ENCODE results near the gene CYBA. TPM values are rescaled to one million over a fixed set of nuclear protein-coding genes. Genes with fewer than 3 reads are reported as not detected.

CYBA gene
- 218 TPM in 2 replicates for polyA plus RNA-seq (2013)

DNA sequence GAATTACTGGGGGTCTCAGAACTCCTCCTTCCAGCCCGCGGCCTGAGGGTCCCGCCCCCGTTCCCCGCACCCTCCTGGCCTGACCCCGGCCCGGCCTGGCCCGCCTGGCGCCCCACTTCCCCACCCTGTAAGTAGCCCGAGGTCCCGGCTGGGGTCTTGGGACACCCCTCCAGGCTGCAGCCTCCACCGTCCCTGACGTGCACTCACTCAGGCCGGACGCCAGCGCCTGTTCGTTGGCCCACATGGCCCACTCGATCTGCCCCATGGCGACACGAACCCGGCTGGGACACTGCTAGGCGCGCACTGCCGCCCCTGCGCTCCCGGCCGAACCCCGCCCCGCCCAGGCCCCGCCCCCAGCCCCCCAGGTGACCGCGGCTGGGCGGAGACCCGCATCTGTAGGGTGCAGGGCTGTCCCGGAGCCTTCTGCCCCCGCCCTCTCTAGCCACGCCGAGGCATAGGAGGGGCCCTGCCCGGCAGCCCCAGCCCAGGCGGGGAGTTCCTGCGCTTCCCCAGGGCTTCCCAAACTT lies at the start of gene CYBA:
Gene CYBA (minus strand): TSS at position 305 of the 527 bp plus-strand sequence. CDS start 40 bp downstream, at position 265.
- peak within 1 kb of the TSS; percentile 82 for H3K4me2 ChIP-seq (ENCODE audit: low read length)
- H2BK5ac ChIP-seq (ENCODE audit: low read depth, low read length, poor library complexity), result peak within 1 kb of the TSS; percentile 64
- peaks cover 11% of the 10 kb centered on the region for H3K79me2 ChIP-seq (ENCODE audit: control insufficient read depth, insufficient read depth, low read length, poor library complexity)
- H2BK12ac ChIP-seq (ENCODE audit: low read length), result no peak within 1 kb of the TSS
- H3K4me3 ChIP-seq (ENCODE audit: low read depth, low read length), result peak within 1 kb of the TSS; percentile 82
- H3K9me3 ChIP-seq (ENCODE audit: insufficient read depth, low read depth, low read length), result peaks cover 5% of the 10 kb centered on the region
- peak; percentile 19 to 33 for DNase-seq
- H3K9ac ChIP-seq (ENCODE audit: low read length), result peak within 1 kb of the TSS; percentile 82
- no CpG with 5 or more reads among the region's 41 CpGs for WGBS (ENCODE audit: extremely low coverage, insufficient coverage, insufficient read length)
- H3K4ac ChIP-seq (ENCODE audit: low read depth, low read length), result peak within 1 kb of the TSS; percentile 83
- H3K79me1 ChIP-seq (ENCODE audit: low read length), result peaks cover 10% of the 10 kb centered on the region
- peak within 1 kb of the TSS; percentile 86 for H4K91ac ChIP-seq (ENCODE audit: low read depth, low read length)
- peak within 1 kb of the TSS; percentile 61 for H2BK120ac ChIP-seq (ENCODE audit: insufficient read depth, low read length, poor library complexity)
- no peaks in the 10 kb centered on the region for H3K27me3 ChIP-seq (ENCODE audit: insufficient read depth, low read length)
- peak within 1 kb of the TSS; percentile 97 for H3K18ac ChIP-seq (ENCODE audit: low read length)
- H4K12ac ChIP-seq (ENCODE audit: low read depth, low read length), result peak within 1 kb of the TSS; percentile 84
- peak within 1 kb of the TSS; percentile 54 for H3K27ac ChIP-seq (ENCODE audit: low read depth, low read length)
- H2AFZ ChIP-seq (ENCODE audit: insufficient read depth, low read length, poor library complexity), result peak within 1 kb of the TSS; percentile 64
- H3K23ac ChIP-seq (ENCODE audit: low read length), result no peak within 1 kb of the TSS
- H2AK5ac ChIP-seq (ENCODE audit: low read length), result peak within 1 kb of the TSS; percentile 79
- peak within 1 kb of the TSS; percentile 95 for H3K14ac ChIP-seq (ENCODE audit: low read length)
- H3K4me1 ChIP-seq (ENCODE audit: control insufficient read depth in 1 of 2, insufficient read depth in 2 of 2, low read length in 2 of 2), result peaks cover 16 to 18% of the 10 kb centered on the region in 2 experiments
- peak within 1 kb of the TSS; percentile 70 for H4K8ac ChIP-seq (ENCODE audit: low read depth, low read length)
- H3K36me3 ChIP-seq (ENCODE audit: control insufficient read depth in 1 of 2, insufficient read depth in 2 of 2, low read length in 2 of 2), result peaks cover 54 to 57% of the 10 kb centered on the region in 2 experiments

DNA sequence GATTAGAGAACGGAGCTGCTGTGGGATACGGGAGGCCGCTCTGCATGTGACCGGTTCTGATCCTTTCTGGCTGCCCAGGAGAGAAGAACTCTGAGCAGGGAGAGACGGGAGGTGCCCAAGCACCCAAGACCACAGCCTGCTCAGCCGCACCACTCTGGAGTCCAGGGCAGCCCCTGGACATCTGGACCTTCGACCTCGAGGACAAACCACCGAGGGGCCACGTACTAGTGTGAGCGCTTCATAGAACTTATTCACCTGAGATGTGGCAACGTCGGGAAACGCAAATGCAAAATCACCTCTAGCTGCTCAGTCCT lies 49.4 kb upstream of the CYBA start:
- H2BK12ac ChIP-seq (ENCODE audit: low read length), result no peak overlapping the region
- peaks cover 0 to 4% of the 10 kb centered on the region in 2 experiments for H3K4me1 ChIP-seq (ENCODE audit: control insufficient read depth in 1 of 2, insufficient read depth in 2 of 2, low read length in 2 of 2)
- H4K91ac ChIP-seq (ENCODE audit: low read depth, low read length), result no peak overlapping the region
- no peak overlapping the region for H4K8ac ChIP-seq (ENCODE audit: low read depth, low read length)
- no peaks in the 10 kb centered on the region for H3K79me1 ChIP-seq (ENCODE audit: low read length)
- no peak for DNase-seq
- H2BK5ac ChIP-seq (ENCODE audit: low read depth, low read length, poor library complexity), result no peak overlapping the region
- no peak overlapping the region for H2BK120ac ChIP-seq (ENCODE audit: insufficient read depth, low read length, poor library complexity)
- no peak overlapping the region for H3K14ac ChIP-seq (ENCODE audit: low read length)
- no peak overlapping the region for H3K4me3 ChIP-seq (ENCODE audit: low read depth, low read length)
- no peak overlapping the region for H3K18ac ChIP-seq (ENCODE audit: low read length)
- no peaks in the 10 kb centered on the region for H3K79me2 ChIP-seq (ENCODE audit: control insufficient read depth, insufficient read depth, low read length, poor library complexity)
- no peak overlapping the region for H2AFZ ChIP-seq (ENCODE audit: insufficient read depth, low read length, poor library complexity)
- H3K4ac ChIP-seq (ENCODE audit: low read depth, low read length), result no peak overlapping the region
- WGBS (ENCODE audit: extremely low coverage, insufficient coverage, insufficient read length), result no CpG with 5 or more reads among the region's 14 CpGs
- H3K9ac ChIP-seq (ENCODE audit: low read length), result no peak overlapping the region
- no peak overlapping the region for H2AK5ac ChIP-seq (ENCODE audit: low read length)
- peaks cover 27 to 29% of the 10 kb centered on the region in 2 experiments for H3K36me3 ChIP-seq (ENCODE audit: control insufficient read depth in 1 of 2, insufficient read depth in 2 of 2, low read length in 2 of 2)
- H3K4me2 ChIP-seq (ENCODE audit: low read length), result no peak overlapping the region
- H3K9me3 ChIP-seq (ENCODE audit: insufficient read depth, low read depth, low read length), result peaks cover 2% of the 10 kb centered on the region
- H4K12ac ChIP-seq (ENCODE audit: low read depth, low read length), result no peak overlapping the region
- no peak overlapping the region for H3K23ac ChIP-seq (ENCODE audit: low read length)
- no peak overlapping the region for H3K27ac ChIP-seq (ENCODE audit: low read depth, low read length)
- no peaks in the 10 kb centered on the region for H3K27me3 ChIP-seq (ENCODE audit: insufficient read depth, low read length)

DNA sequence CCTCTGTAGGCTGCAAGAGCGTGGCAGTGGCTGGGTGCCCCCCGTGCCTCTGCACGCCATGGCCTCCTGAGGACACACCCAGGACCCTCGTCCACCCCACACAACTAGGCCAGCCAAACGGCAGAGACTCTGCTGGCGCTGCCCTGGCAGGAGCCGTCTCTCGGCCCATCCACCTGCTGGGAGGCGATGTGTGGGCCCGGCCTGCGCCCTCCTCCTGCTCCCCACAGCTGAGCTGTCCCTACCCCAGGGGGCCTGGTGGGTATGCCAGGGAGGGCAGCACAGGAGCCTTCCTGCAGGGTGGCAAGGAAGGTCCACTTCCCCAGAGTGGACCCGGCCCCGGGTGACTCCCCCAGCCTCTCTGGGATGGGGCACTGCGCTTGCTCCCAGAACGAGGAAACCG lies 48.3 kb upstream of the CYBA start:
- Histone ChIP-seq H4K12ac (ENCODE audit: low read depth, low read length) (no peak overlapping the region), H3K79me2 (ENCODE audit: control insufficient read depth, insufficient read depth, low read length, poor library complexity) (no peaks in the 10 kb centered on the region), H2AK5ac (ENCODE audit: low read length) (no peak overlapping the region), H3K14ac (ENCODE audit: low read length) (no peak overlapping the region), H3K27ac (ENCODE audit: low read depth, low read length) (no peak overlapping the region), H3K4me2 (ENCODE audit: low read length) (no peak overlapping the region), H3K79me1 (ENCODE audit: low read length) (no peaks in the 10 kb centered on the region), H3K4me1 (ENCODE audit: control insufficient read depth in 1 of 2, insufficient read depth in 2 of 2, low read length in 2 of 2) (no peaks in the 10 kb centered on the region), H3K18ac (ENCODE audit: low read length) (no peak overlapping the region), H2BK12ac (ENCODE audit: low read length) (no peak overlapping the region), H3K9ac (ENCODE audit: low read length) (no peak overlapping the region), H3K23ac (ENCODE audit: low read length) (no peak overlapping the region), H3K27me3 (ENCODE audit: insufficient read depth, low read length) (no peaks in the 10 kb centered on the region), H3K36me3 (ENCODE audit: control insufficient read depth in 1 of 2, insufficient read depth in 2 of 2, low read length in 2 of 2) (peaks cover 27 to 29% of the 10 kb centered on the region in 2 experiments), H2BK120ac (ENCODE audit: insufficient read depth, low read length, poor library complexity) (no peak overlapping the region), H2AFZ (ENCODE audit: insufficient read depth, low read length, poor library complexity) (no peak overlapping the region), H4K8ac (ENCODE audit: low read depth, low read length) (no peak overlapping the region), H2BK5ac (ENCODE audit: low read depth, low read length, poor library complexity) (no peak overlapping the region), H4K91ac (ENCODE audit: low read depth, low read length) (no peak overlapping the region), H3K9me3 (ENCODE audit: insufficient read depth, low read depth, low read length) (peaks cover 2% of the 10 kb centered on the region), H3K4ac (ENCODE audit: low read depth, low read length) (no peak overlapping the region), H3K4me3 (ENCODE audit: low read depth, low read length) (no peak overlapping the region)
- DNase-seq, result no peak
- WGBS (ENCODE audit: extremely low coverage, insufficient coverage, insufficient read length), result no CpG with 5 or more reads among the region's 16 CpGs

DNA sequence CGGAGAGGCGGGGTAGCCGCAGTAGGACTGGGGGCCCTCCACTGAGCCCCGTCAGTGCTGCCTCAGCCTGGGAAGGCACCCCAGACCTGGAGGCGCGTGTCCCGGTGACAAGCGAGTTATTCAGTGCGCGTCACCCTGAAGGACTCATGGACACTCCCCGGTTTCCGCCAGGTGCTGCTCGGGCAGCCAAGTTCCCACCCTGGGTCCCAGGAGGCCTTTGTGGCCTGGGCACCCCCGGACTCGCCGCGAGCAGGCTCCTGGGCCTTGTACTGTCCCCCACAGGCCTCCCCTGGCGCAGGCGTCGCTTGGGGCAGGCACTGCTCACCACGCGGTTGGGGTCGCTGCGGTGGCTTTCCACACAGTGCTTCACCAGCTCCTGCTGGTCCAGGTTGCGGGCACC lies 47.8 kb upstream of the CYBA start:
- WGBS (ENCODE audit: extremely low coverage, insufficient coverage, insufficient read length), result no CpG with 5 or more reads among the region's 25 CpGs
- Histone ChIP-seq H2BK12ac (ENCODE audit: low read length) (no peak overlapping the region), H3K27ac (ENCODE audit: low read depth, low read length) (no peak overlapping the region), H3K27me3 (ENCODE audit: insufficient read depth, low read length) (no peaks in the 10 kb centered on the region), H3K23ac (ENCODE audit: low read length) (no peak overlapping the region), H3K4me1 (ENCODE audit: control insufficient read depth in 1 of 2, insufficient read depth in 2 of 2, low read length in 2 of 2) (no peaks in the 10 kb centered on the region), H3K79me1 (ENCODE audit: low read length) (no peaks in the 10 kb centered on the region), H2BK5ac (ENCODE audit: low read depth, low read length, poor library complexity) (no peak overlapping the region), H2AFZ (ENCODE audit: insufficient read depth, low read length, poor library complexity) (no peak overlapping the region), H4K12ac (ENCODE audit: low read depth, low read length) (no peak overlapping the region), H3K4me3 (ENCODE audit: low read depth, low read length) (no peak overlapping the region), H3K36me3 (ENCODE audit: control insufficient read depth in 1 of 2, insufficient read depth in 2 of 2, low read length in 2 of 2) (peaks cover 27 to 29% of the 10 kb centered on the region in 2 experiments), H3K14ac (ENCODE audit: low read length) (no peak overlapping the region), H3K18ac (ENCODE audit: low read length) (no peak overlapping the region), H3K4me2 (ENCODE audit: low read length) (no peak overlapping the region), H3K4ac (ENCODE audit: low read depth, low read length) (no peak overlapping the region), H3K9me3 (ENCODE audit: insufficient read depth, low read depth, low read length) (peaks cover 2% of the 10 kb centered on the region), H3K9ac (ENCODE audit: low read length) (no peak overlapping the region), H2AK5ac (ENCODE audit: low read length) (no peak overlapping the region), H4K91ac (ENCODE audit: low read depth, low read length) (no peak overlapping the region), H3K79me2 (ENCODE audit: control insufficient read depth, insufficient read depth, low read length, poor library complexity) (no peaks in the 10 kb centered on the region), H4K8ac (ENCODE audit: low read depth, low read length) (no peak overlapping the region), H2BK120ac (ENCODE audit: insufficient read depth, low read length, poor library complexity) (no peak overlapping the region)
- no peak for DNase-seq

Measured in trophoblast cell (in vitro differentiated cells and primary cell).